SK-N-SH treated with all-trans-retinoic acid at 6 μM for 48 hours (cell line): Measurements from ENCODE around the gene AUTS2.
A peak's percentile ranks its signal among the peaks of the same experiment; 100 is the strongest.

ENCODE experiments used
- ATAC-seq: fragments of 200-7000 bp; cut with Tn5 transposase; 3 replicates; pipeline ENCODE4 v1.9.1; 2020; ENCODE audit warnings: mild to moderate bottlenecking, moderate library complexity
- ARNTL ChIP-seq: fragments of 450-650 bp; formaldehyde crosslinking; IDR thresholded peaks from 2 replicates; pipeline ENCODE4 v1.5.0; 2020; ENCODE audit warnings: low read depth, mild to moderate bottlenecking, moderate library complexity, borderline replicate concordance
- BACH2 ChIP-seq: fragments of 250-450 bp; sonication (Bioruptor Pico); IDR thresholded peaks from 2 replicates; pipeline ENCODE4 v1.9.0; 2021; ENCODE audit warnings: mild to moderate bottlenecking, borderline replicate concordance
- CREB5 ChIP-seq: fragments of 250-450 bp; sonication (Bioruptor Pico); IDR thresholded peaks from 2 replicates; pipeline ENCODE4 v1.5.1; 2020; ENCODE audit warnings: low read depth, mild to moderate bottlenecking, moderate library complexity
- CSDC2 ChIP-seq: fragments of 250-450 bp; sonication (Bioruptor Pico); IDR thresholded peaks from 2 replicates; pipeline ENCODE4 v1.5.0; 2020; ENCODE audit warnings: mild to moderate bottlenecking, moderate library complexity
- CSRNP3 ChIP-seq: fragments of 250-450 bp; sonication (Bioruptor Pico); IDR thresholded peaks from 2 replicates; pipeline ENCODE4 v1.5.1; 2021; ENCODE audit warnings: mild to moderate bottlenecking, moderate library complexity
- ESRRG ChIP-seq: fragments of 250-450 bp; sonication (Bioruptor Pico); IDR thresholded peaks from 2 replicates; pipeline ENCODE4 v1.6.1; 2021; ENCODE audit warnings: mild to moderate bottlenecking
- GLIS3 ChIP-seq: fragments of 250-450 bp; sonication (Bioruptor Pico); IDR thresholded peaks from 2 replicates; pipeline ENCODE4 v1.5.0; 2020; ENCODE audit warnings: mild to moderate bottlenecking, moderate library complexity
- ISL1 ChIP-seq: fragments of 250-450 bp; sonication (Bioruptor Pico); IDR thresholded peaks from 2 replicates; pipeline ENCODE4 v2.1.2; 2022; ENCODE audit warnings: mild to moderate bottlenecking, moderate library complexity
- OSR1 ChIP-seq: fragments of 250-450 bp; sonication (Bioruptor Pico); IDR thresholded peaks from 2 replicates; pipeline ENCODE4 v1.8.0; 2022; ENCODE audit warnings: moderate library complexity, mild to moderate bottlenecking, inconsistent platforms
- PATZ1 ChIP-seq: fragments of 250-450 bp; sonication (Bioruptor Pico); IDR thresholded peaks from 2 replicates; pipeline ENCODE4 v1.8.0; 2020; ENCODE audit warnings: mild to moderate bottlenecking, moderate library complexity, borderline replicate concordance
- POU6F1 ChIP-seq: fragments of 250-450 bp; sonication (Bioruptor Pico); IDR thresholded peaks from 2 replicates; pipeline ENCODE4 v1.8.0; 2021; ENCODE audit warnings: low read depth, mild to moderate bottlenecking, moderate library complexity, borderline replicate concordance
- PPARA ChIP-seq: fragments of 250-450 bp; sonication (Bioruptor Pico); IDR thresholded peaks from 2 replicates; pipeline ENCODE4 v1.5.0; 2020; ENCODE audit warnings: mild to moderate bottlenecking, borderline replicate concordance
- SNAI2 ChIP-seq: fragments of 250-450 bp; sonication (Bioruptor Pico); IDR thresholded peaks from 2 replicates; pipeline ENCODE4 v1.5.0; 2020; ENCODE audit warnings: mild to moderate bottlenecking, moderate library complexity
- TOX ChIP-seq: fragments of 250-450 bp; sonication (Bioruptor Pico); IDR thresholded peaks from 2 replicates; pipeline ENCODE4 v1.8.0; 2021; ENCODE audit warnings: mild to moderate bottlenecking, moderate library complexity, borderline replicate concordance
- ZC3H10 ChIP-seq: fragments of 250-450 bp; sonication (Bioruptor Pico); IDR thresholded peaks from 2 replicates; pipeline ENCODE4 v1.5.1; 2021; ENCODE audit warnings: mild to moderate bottlenecking, moderate library complexity
- ZFP3 ChIP-seq: fragments of 250-450 bp; sonication (Bioruptor Pico); IDR thresholded peaks from 2 replicates; pipeline ENCODE4 v1.5.0; 2020; ENCODE audit warnings: mild to moderate bottlenecking, moderate library complexity
- ZFP30 ChIP-seq: fragments of 450-650 bp; formaldehyde crosslinking; IDR thresholded peaks from 2 replicates; pipeline ENCODE4 v1.5.0; 2022; ENCODE audit warnings: mild to moderate bottlenecking, moderate library complexity
- ZNF565 ChIP-seq: fragments of 450-650 bp; formaldehyde crosslinking; conservative IDR thresholded peaks from 2 replicates; pipeline ENCODE4 v1.5.0; 2020; ENCODE audit warnings: low read depth, mild to moderate bottlenecking, moderate library complexity
- ZNF70 ChIP-seq: fragments of 450-650 bp; formaldehyde crosslinking; IDR thresholded peaks from 2 replicates; pipeline ENCODE4 v1.5.0; 2020; ENCODE audit warnings: mild to moderate bottlenecking, moderate library complexity

AUTS2 gene

GRCh38 chr7:69676247-69676646 is 78.0 kb downstream of the AUTS2 start:
- TF ChIP-seq ZNF70 (CRISPR knock-in tag) = 0 out of 2 replicates have a peak, but pooled peaks have one; percentile 25
- TF ChIP-seq POU6F1 (CRISPR knock-in tag) = no peak
- TF ChIP-seq OSR1 = no peak
- no peak for ATAC-seq

- peak; percentile 75 for ATAC-seq
- TF ChIP-seq CSRNP3 (CRISPR knock-in tag) (no peak), CSDC2 (CRISPR knock-in tag) (no peak), PPARA (CRISPR knock-in tag) (no peak), ZFP3 (CRISPR knock-in tag) (no peak), ARNTL (CRISPR knock-in tag) (no peak), BACH2 (no peak)
- TF ChIP-seq, all 23 proteins: peak for 0
These were observed 79.0 kb downstream of the AUTS2 start for GRCh38 chr7:69677054-69677852.

GRCh38 chr7:69677881-69678493 is 79.7 kb downstream of the AUTS2 start:
- ATAC-seq = peak; percentile 79
- TF ChIP-seq CSRNP3 (CRISPR knock-in tag) = peak; percentile 57; the same call in 1 of the 2 replicates
- no peak for TF ChIP-seq TOX (CRISPR knock-in tag)
- TF ChIP-seq PPARA (CRISPR knock-in tag) = no peak
- TF ChIP-seq ISL1 (CRISPR knock-in tag) = peak; percentile 74
- no peak for TF ChIP-seq SNAI2 (CRISPR knock-in tag)
- TF ChIP-seq POU6F1 (CRISPR knock-in tag) = no peak

- TF ChIP-seq ZNF70 (CRISPR knock-in tag) (0 out of 2 replicates have a peak, but pooled peaks have one; percentile 6), PATZ1 (CRISPR knock-in tag) (no peak)
- ATAC-seq = peak; percentile 36; the same call in 2 of the 3 replicates
These were observed 80.4 kb downstream of the AUTS2 start for GRCh38 chr7:69678494-69679187.

- no peak for ATAC-seq
- TF ChIP-seq CSRNP3 (CRISPR knock-in tag) (no peak), CSDC2 (CRISPR knock-in tag) (no peak), ZFP3 (CRISPR knock-in tag) (no peak), ZFP30 (no peak), GLIS3 (CRISPR knock-in tag) (no peak), PPARA (CRISPR knock-in tag) (no peak), TOX (CRISPR knock-in tag) (no peak), ESRRG (CRISPR knock-in tag) (no peak), ZC3H10 (no peak), SNAI2 (CRISPR knock-in tag) (no peak), BACH2 (no peak), CREB5 (CRISPR knock-in tag) (no peak), ARNTL (CRISPR knock-in tag) (no peak), ZNF565 (no peak), ZNF70 (CRISPR knock-in tag) (no peak)
These were observed 82.9 kb downstream of the AUTS2 start for GRCh38 chr7:69681181-69681580.
